Measurements from ENCODE around the gene METTL26. TPM values are rescaled to one million over a fixed set of nuclear protein-coding genes. Genes with fewer than 3 reads are reported as not detected.

Gene METTL26
- total and polyA plus RNA-seq, 10 of the 15 experiments (the other 5 are each of a cell fraction or from before 2014, with no cell fraction given): 5.4 to 163 (median 79.3) TPM

DNA sequence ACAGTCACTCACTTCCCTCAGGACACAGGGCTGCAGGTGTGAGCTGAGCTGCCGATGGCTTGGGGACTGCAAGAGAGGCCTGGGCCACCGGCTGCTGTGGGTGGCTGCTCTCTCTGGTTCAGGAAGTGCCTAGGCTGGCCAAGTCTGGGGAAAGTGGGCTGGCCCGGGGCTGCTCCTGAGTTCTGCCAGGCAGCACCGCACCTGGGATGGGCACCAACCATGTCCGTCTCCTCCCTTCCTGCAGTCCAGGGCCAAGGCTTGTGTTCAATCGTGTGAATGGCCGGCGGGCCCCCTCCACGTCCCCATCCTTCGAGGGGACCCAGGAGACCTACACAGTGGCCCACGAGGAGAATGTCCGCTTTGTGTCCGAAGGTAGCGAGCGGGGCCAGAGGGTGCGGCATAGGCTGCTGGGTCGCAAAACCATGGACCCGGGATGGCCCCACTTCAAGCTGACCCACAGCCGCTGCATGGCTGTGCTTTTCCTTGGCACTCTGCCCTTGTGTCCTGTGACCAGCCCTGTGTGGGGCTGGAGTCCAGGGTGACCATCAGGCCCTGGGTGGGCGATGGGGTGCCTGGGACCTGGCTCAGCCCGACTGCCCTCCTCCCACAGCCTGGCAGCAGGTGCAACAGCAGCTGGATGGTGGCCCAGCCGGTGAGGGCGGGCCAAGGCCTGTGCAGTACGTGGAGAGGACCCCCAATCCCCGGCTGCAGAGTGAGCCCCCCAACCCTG is 11.2 kb upstream of the METTL26 start:
- DNase-seq (ENCODE audit: low read depth, low spot score): no peak
- H3K9me3 ChIP-seq (replicated peaks; ENCODE audit: control insufficient read depth, insufficient read depth, low read length): no peaks in the 10 kb centered on the region
- RAD21 ChIA-PET (ENCODE audit: unreplicated experiment): interaction anchor here (1.8 to 3.4 kb wide), 2 partner anchors 11 to 13 kb away, joined by 7 to 13 read pairs; partner anchors contain the start of gene METTL26
- ATAC-seq: no peak
- WGBS (ENCODE audit: insufficient coverage, insufficient replicate concordance, low lambda C conversion rate, missing lambda C conversion rate): 64% methylated on average over 23 of the region's 25 CpGs
- POLR2A ChIA-PET: interaction anchor here (0.5 to 1.4 kb wide), 4 partner anchors 9 to 295 kb away, joined by 3 to 4 read pairs (median 4); partner anchors contain the start of genes AXIN1, METTL26 and STUB1
- no TSS peak for BruUV-seq (replicated peaks)
- H3K27me3 ChIP-seq (replicated peaks in 1 of 2; ENCODE audit: control insufficient read depth in 2 of 2, insufficient read depth in 2 of 2, low read length in 1 of 2): no peaks in the 10 kb centered on the region
- no peak for TF ChIP-seq RUNX3 (IDR thresholded peaks at IDR 0.05; ENCODE audit: low read length)
- no peak for TF ChIP-seq HCFC1 (IDR thresholded peaks at IDR 0.05; ENCODE audit: low read length)
- TF ChIP-seq RAD21 (IDR thresholded peaks at IDR 0.05; ENCODE audit: insufficient read depth, low read depth, low read length): no peak
- no peak for TF ChIP-seq SIX5 (IDR thresholded peaks at IDR 0.05; ENCODE audit: low read depth, low read length, severe bottlenecking)
- no peak for TF ChIP-seq POU2F2 (IDR thresholded peaks at IDR 0.05; ENCODE audit: borderline replicate concordance, low read depth, low read length)
- peaks cover 9% of the 10 kb centered on the region for H3K4me1 ChIP-seq (ENCODE audit: control insufficient read depth, insufficient read depth, low read length)
- CTCF ChIA-PET: interaction anchor here (0.8 to 3.1 kb wide), 5 partner anchors 9 to 48 kb away, joined by 3 to 11 read pairs (median 7); partner anchors contain the start of genes METTL26 and RHOT2
- SMC1A ChIA-PET (ENCODE audit: uncharacterized antibody, unreplicated experiment): no interaction called here
- intact Hi-C loops (cut with micrococcal nuclease; ENCODE audit: unreplicated experiment): no loop called here
- peak overlapping the region; percentile 95; the same call in 1 of the 2 replicates for H3K4me2 ChIP-seq (ENCODE audit: control insufficient read depth, insufficient read depth)
- no peak overlapping the region for H3K27ac ChIP-seq (ENCODE audit: control insufficient read depth, insufficient read depth)
- peak overlapping the region; percentile 70 for H3K4me3 ChIP-seq
- FAIRE-seq: no peak
- in situ Hi-C loops (cut with MboI): no loop called here
- no peaks in the 10 kb centered on the region; a peak in 2 of 4 replicates for H3K36me3 ChIP-seq (ENCODE audit: control insufficient read depth in 2 of 2, insufficient read depth in 2 of 2, low read length in 1 of 2)
- H4K20me1 ChIP-seq (ENCODE audit: control insufficient read depth, insufficient read depth): no peaks in the 10 kb centered on the region
- peaks cover 33% of the 10 kb centered on the region for H3K79me2 ChIP-seq (ENCODE audit: control insufficient read depth, insufficient read depth, low read length)
- no peak overlapping the region for H3K9ac ChIP-seq (ENCODE audit: control insufficient read depth, insufficient read depth, low read length)
- no peak overlapping the region for H2AFZ ChIP-seq (ENCODE audit: control insufficient read depth, low read depth, low read length)

DNA sequence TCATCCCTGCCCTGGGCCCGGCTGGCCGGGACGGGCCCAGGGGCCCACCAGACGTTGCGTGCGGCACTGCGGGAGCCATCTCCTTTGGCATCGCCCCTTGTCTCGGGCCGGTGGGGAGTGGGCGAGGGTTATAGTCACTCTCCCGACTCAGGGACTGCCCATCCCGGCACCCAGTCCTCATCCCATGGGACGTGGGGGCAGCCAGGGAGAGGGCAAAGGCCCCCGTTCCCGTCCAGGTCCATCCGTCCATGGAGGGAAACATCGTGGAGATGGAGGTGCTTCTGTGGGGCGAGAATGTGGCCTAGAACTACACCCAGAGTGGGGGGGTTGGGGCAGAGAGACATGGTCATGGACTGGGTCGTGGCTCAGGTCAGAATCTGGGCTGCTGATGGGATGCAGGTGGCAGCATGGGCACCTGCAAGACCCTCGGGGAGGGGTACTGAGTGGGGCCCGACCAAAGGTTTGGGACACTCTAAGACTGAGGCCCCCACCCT is 10.6 kb upstream of the METTL26 start:
- Histone ChIP-seq H3K36me3 (ENCODE audit: control insufficient read depth in 2 of 2, insufficient read depth in 2 of 2, low read length in 1 of 2) (no peaks in the 10 kb centered on the region; a peak in 2 of 4 replicates), H4K20me1 (ENCODE audit: control insufficient read depth, insufficient read depth) (no peaks in the 10 kb centered on the region), H3K4me2 (ENCODE audit: control insufficient read depth, insufficient read depth) (no peak overlapping the region; the same call in 1 of the 2 replicates), H3K9me3 (replicated peaks; ENCODE audit: control insufficient read depth, insufficient read depth, low read length) (no peaks in the 10 kb centered on the region), H3K27ac (ENCODE audit: control insufficient read depth, insufficient read depth) (no peak overlapping the region), H3K9ac (ENCODE audit: control insufficient read depth, insufficient read depth, low read length) (no peak overlapping the region), H3K79me2 (ENCODE audit: control insufficient read depth, insufficient read depth, low read length) (peaks cover 39% of the 10 kb centered on the region), H3K4me3 (no peak overlapping the region), H3K27me3 (replicated peaks in 1 of 2; ENCODE audit: control insufficient read depth in 2 of 2, insufficient read depth in 2 of 2, low read length in 1 of 2) (no peaks in the 10 kb centered on the region), H2AFZ (ENCODE audit: control insufficient read depth, low read depth, low read length) (no peak overlapping the region), H3K4me1 (ENCODE audit: control insufficient read depth, insufficient read depth, low read length) (peaks cover 9% of the 10 kb centered on the region)
- intact Hi-C loops (cut with micrococcal nuclease; ENCODE audit: unreplicated experiment) (no loop called here), in situ Hi-C loops (cut with MboI) (no loop called here)
- ChIA-PET RAD21 (ENCODE audit: unreplicated experiment) (interaction anchor here (1.8 kb wide), 1 partner anchor 14 kb away, joined by 7 read pairs; no protein-coding TSS in a partner anchor), SMC1A (ENCODE audit: uncharacterized antibody, unreplicated experiment) (no interaction called here), CTCF (interaction anchor here (3.1 kb wide), 1 partner anchor 21 kb away, joined by 11 read pairs; the partner anchor contains the start of gene RHOT2), POLR2A (interaction anchor here (1.2 to 1.4 kb wide), 2 partner anchors 9 to 10 kb away, joined by 3 to 4 read pairs; partner anchors contain the start of gene METTL26)
- 69% methylated on average over 22 of the region's 22 CpGs for WGBS (ENCODE audit: insufficient coverage, insufficient replicate concordance, low lambda C conversion rate, missing lambda C conversion rate)
- no peak for ATAC-seq
- BruUV-seq (replicated peaks): no TSS peak
- TF ChIP-seq TARDBP (IDR thresholded peaks at IDR 0.05; ENCODE audit: borderline replicate concordance) (no peak), POLR2A (IDR thresholded peaks at IDR 0.05; ENCODE audit: low read depth, low read length) (0 out of 2 replicates have a peak, but pooled peaks have one; percentile 25)
- DNase-seq (ENCODE audit: low read depth, low spot score): no peak
- FAIRE-seq: no peak

Data from GM12878 (cell line).